Erythroblast (primary cell): Measurements from ENCODE around the gene LEUTX.

Experiments used
- GATA1 ChIP-seq: IDR thresholded peaks from 2 replicates; pipeline ENCODE4 v1.6.1; 2011; ENCODE audit warnings: low read depth, mild to moderate bottlenecking, control low read depth, low read length, moderate library complexity
- POLR2A ChIP-seq: IDR thresholded peaks from 2 replicates; pipeline ENCODE4 v1.6.1; 2011; ENCODE audit warnings: mild to moderate bottlenecking, low read length

DNA sequence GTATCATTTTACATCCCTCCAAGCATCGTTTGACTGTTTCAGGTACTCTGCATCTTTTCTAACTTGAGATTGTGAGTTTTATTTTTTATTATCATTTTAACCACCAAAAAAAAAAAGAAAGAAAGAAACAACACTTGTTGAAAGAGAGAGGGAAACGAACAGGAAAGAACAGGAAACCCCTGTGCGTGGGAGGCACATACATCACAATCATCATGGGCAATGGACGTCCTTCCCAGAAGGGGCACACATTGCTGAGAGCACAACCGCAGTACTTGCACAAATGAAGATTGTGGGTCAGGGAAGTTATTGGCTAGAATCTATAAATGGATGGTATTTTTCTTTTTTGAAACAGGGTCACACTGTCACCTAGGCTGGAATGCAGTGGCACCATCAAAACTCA, 42.6 kb upstream of the LEUTX start:
- TF ChIP-seq POLR2A = no peak
- no peak for TF ChIP-seq GATA1
